ENCODE measurements around the gene IL1RAPL2.
A peak's percentile ranks its signal among the peaks of the same experiment; 100 is the strongest.
"Not testable (repeated sequence)": the region's sequence is repeated elsewhere in the genome, so short reads cannot be mapped to it uniquely, and the experiment has no call there.

IL1RAPL2 gene

GRCh38 chrX:104668550-104668949, 102.6 kb downstream of the IL1RAPL2 start:
- in situ Hi-C loops (cut with HindIII; ENCODE audit: low sequenced_read_pairs), result no loop called here
- peak; percentile 49 for DNase-seq (ENCODE audit: low read depth)

GRCh38 chrX:104669063-104669462, 103.1 kb downstream of the IL1RAPL2 start:
- no peak for DNase-seq (ENCODE audit: low read depth)
- TF ChIP-seq CTCF (IDR thresholded peaks at IDR 0.05; ENCODE audit: low read depth, low read length, missing control alignments), result no peak
- in situ Hi-C loops (cut with HindIII; ENCODE audit: low sequenced_read_pairs), result no loop called here
- H3K4me3 ChIP-seq (ENCODE audit: low read depth, low read length), result no peak overlapping the region

More at GRCh38 chrX:104668550-104668949, 102.6 kb downstream of the IL1RAPL2 start:
- H3K4me3 ChIP-seq (ENCODE audit: low read depth, low read length), result no peak overlapping the region
- TF ChIP-seq CTCF (IDR thresholded peaks at IDR 0.05; ENCODE audit: low read depth, low read length, missing control alignments), result no peak

- H3K4me3 ChIP-seq (ENCODE audit: low read depth, low read length), result no peak overlapping the region
- TF ChIP-seq CTCF (IDR thresholded peaks at IDR 0.05; ENCODE audit: low read depth, low read length, missing control alignments), result no peak
These were observed 104.1 kb downstream of the IL1RAPL2 start for GRCh38 chrX:104670051-104670450.

GRCh38 chrX:104677517-104677916, 111.5 kb downstream of the IL1RAPL2 start:
- in situ Hi-C loops (cut with HindIII; ENCODE audit: low sequenced_read_pairs); H3K4me3 ChIP-seq (ENCODE audit: low read depth, low read length); DNase-seq (ENCODE audit: low read depth): not testable (repeated sequence)

More at GRCh38 chrX:104670051-104670450, 104.1 kb downstream of the IL1RAPL2 start:
- in situ Hi-C loops (cut with HindIII; ENCODE audit: low sequenced_read_pairs), result no loop called here
- DNase-seq (ENCODE audit: low read depth), result no peak

- in situ Hi-C loops (cut with HindIII; ENCODE audit: low sequenced_read_pairs), result no loop called here
- TF ChIP-seq CTCF (IDR thresholded peaks at IDR 0.05; ENCODE audit: low read depth, low read length, missing control alignments), result no peak
- DNase-seq (ENCODE audit: low read depth), result no peak
- H3K4me3 ChIP-seq (ENCODE audit: low read depth, low read length), result no peak overlapping the region
These were observed 113.2 kb downstream of the IL1RAPL2 start for GRCh38 chrX:104679175-104679574.

- no peak overlapping the region for H3K4me3 ChIP-seq (ENCODE audit: low read depth, low read length)
- in situ Hi-C loops (cut with HindIII; ENCODE audit: low sequenced_read_pairs), result no loop called here
- DNase-seq (ENCODE audit: low read depth), result no peak
- TF ChIP-seq CTCF (IDR thresholded peaks at IDR 0.05; ENCODE audit: low read depth, low read length, missing control alignments), result no peak
These were observed 115.2 kb downstream of the IL1RAPL2 start for GRCh38 chrX:104681214-104681613.

GRCh38 chrX:104684077-104684476, 118.1 kb downstream of the IL1RAPL2 start:
- no peak for TF ChIP-seq CTCF (IDR thresholded peaks at IDR 0.05; ENCODE audit: low read depth, low read length, missing control alignments)
- in situ Hi-C loops (cut with HindIII; ENCODE audit: low sequenced_read_pairs), result no loop called here
- no peak overlapping the region for H3K4me3 ChIP-seq (ENCODE audit: low read depth, low read length)
- DNase-seq (ENCODE audit: low read depth), result no peak
